ENCODE data around the gene POU2F1. TPM values are rescaled to one million over a fixed set of nuclear protein-coding genes. Genes with fewer than 3 reads are reported as not detected.
A peak's percentile ranks its signal among the peaks of the same experiment; 100 is the strongest.

POU2F1 gene
- total RNA-seq, 4 donors from 2014 or later: 8.7 to 34.0 (median 9.6) TPM

GRCh38 chr1:167420510-167420909 is 199.8 kb downstream of the POU2F1 start:
- no peak for TF ChIP-seq CTCF (IDR thresholded peaks at IDR 0.05)
- TF ChIP-seq POLR2A (IDR thresholded peaks at IDR 0.05): no peak
- DNase-seq (ENCODE audit: low spot score in 2 of 2): no peak
- intact Hi-C loops (cut with DNase I; ENCODE audit: low total_unique reads): no loop called here
- WGBS, 2 donors: 21 to 53% methylated on average over 3 of the region's 3 CpGs
- H3K4me3 ChIP-seq (ENCODE audit: low read depth, poor library complexity, severe bottlenecking): no peak overlapping the region

- WGBS, 2 donors: 62 to 63% methylated on average over 15 of the region's 15 CpGs
- no peak overlapping the region for H3K4me3 ChIP-seq (ENCODE audit: low read depth, poor library complexity, severe bottlenecking)
- no peak for TF ChIP-seq POLR2A (IDR thresholded peaks at IDR 0.05)
- TF ChIP-seq CTCF (IDR thresholded peaks at IDR 0.05): no peak
These were observed 203.3 kb downstream of the POU2F1 start for GRCh38 chr1:167423684-167424619.

GRCh38 chr1:167425482-167425881 is 204.8 kb downstream of the POU2F1 start:
- no peak overlapping the region for H3K4me3 ChIP-seq (ENCODE audit: low read depth, poor library complexity, severe bottlenecking)
- WGBS, 2 donors: 89 to 91% methylated on average over 7 of the region's 7 CpGs
- DNase-seq (ENCODE audit: low spot score in 2 of 2): no peak
- TF ChIP-seq CTCF (IDR thresholded peaks at IDR 0.05) (no peak), POLR2A (IDR thresholded peaks at IDR 0.05) (no peak)
- intact Hi-C loops (cut with DNase I; ENCODE audit: low total_unique reads): no loop called here

More at GRCh38 chr1:167423684-167424619, 203.3 kb downstream of the POU2F1 start:
- peak in 1 of 2 donors; percentile 58 for DNase-seq (ENCODE audit: low spot score in 2 of 2)
- intact Hi-C loops (cut with DNase I; ENCODE audit: low total_unique reads): no loop called here

GRCh38 chr1:167426716-167427115 is 206.0 kb downstream of the POU2F1 start:
- TF ChIP-seq POLR2A (IDR thresholded peaks at IDR 0.05): no peak
- intact Hi-C loops (cut with DNase I; ENCODE audit: low total_unique reads): no loop called here
- DNase-seq (ENCODE audit: low spot score in 2 of 2): no peak
- WGBS, 2 donors: 92 to 95% methylated on average over 4 of the region's 4 CpGs
- no peak overlapping the region for H3K4me3 ChIP-seq (ENCODE audit: low read depth, poor library complexity, severe bottlenecking)

- TF ChIP-seq POLR2A (IDR thresholded peaks at IDR 0.05) (no peak), CTCF (IDR thresholded peaks at IDR 0.05) (no peak)
- intact Hi-C loops (cut with DNase I; ENCODE audit: low total_unique reads): no loop called here
- WGBS, 2 donors: 45 to 57% methylated on average over 5 of the region's 5 CpGs
- DNase-seq (ENCODE audit: low spot score in 2 of 2): no peak
- no peak overlapping the region for H3K4me3 ChIP-seq (ENCODE audit: low read depth, poor library complexity, severe bottlenecking)
These were observed 207.2 kb downstream of the POU2F1 start for GRCh38 chr1:167427848-167428247.

GRCh38 chr1:167428395-167428794 is 207.7 kb downstream of the POU2F1 start:
- 50 to 51% methylated on average over 2 of the region's 2 CpGs for WGBS, 2 donors
- H3K4me3 ChIP-seq (ENCODE audit: low read depth, poor library complexity, severe bottlenecking): no peak overlapping the region

More at GRCh38 chr1:167428395-167428794, 207.7 kb downstream of the POU2F1 start:
- DNase-seq (ENCODE audit: low spot score in 2 of 2): no peak
- TF ChIP-seq CTCF (IDR thresholded peaks at IDR 0.05): no peak
- TF ChIP-seq POLR2A (IDR thresholded peaks at IDR 0.05): no peak
- intact Hi-C loops (cut with DNase I; ENCODE audit: low total_unique reads): no loop called here

All from lower leg skin (tissue), 4 donors.